GDM1 (cell line): Measurements from ENCODE around the gene LRRK2.
"Not testable (repeated sequence)": the region's sequence is repeated elsewhere in the genome, so short reads cannot be mapped to it uniquely, and the experiment has no call there.

Experiments
- DNase-seq: peaks from one replicate; lab custom pipeline; 2025; lab: John Stamatoyannopoulos, UW

LRRK2 gene

DNA sequence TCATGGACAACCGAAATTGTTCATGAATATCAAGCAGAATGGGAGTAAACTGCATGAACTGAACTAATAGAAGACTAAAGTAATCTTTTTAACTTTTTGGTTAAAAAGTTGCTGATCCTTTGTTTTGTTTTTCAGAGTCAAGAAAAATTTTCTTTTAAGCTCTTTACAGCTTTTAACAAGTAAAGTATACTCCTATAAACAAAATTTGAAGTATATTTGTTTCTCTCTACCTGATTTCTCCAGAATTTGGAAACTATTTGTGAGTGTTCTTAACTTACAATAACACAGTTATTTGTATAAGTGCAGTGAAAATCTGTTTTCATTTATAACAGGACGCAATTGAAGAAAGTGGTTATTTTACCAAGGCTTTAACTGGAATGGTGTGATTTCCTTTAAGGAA, 12.2 kb upstream of the LRRK2 start:
- no peak for DNase-seq

DNA sequence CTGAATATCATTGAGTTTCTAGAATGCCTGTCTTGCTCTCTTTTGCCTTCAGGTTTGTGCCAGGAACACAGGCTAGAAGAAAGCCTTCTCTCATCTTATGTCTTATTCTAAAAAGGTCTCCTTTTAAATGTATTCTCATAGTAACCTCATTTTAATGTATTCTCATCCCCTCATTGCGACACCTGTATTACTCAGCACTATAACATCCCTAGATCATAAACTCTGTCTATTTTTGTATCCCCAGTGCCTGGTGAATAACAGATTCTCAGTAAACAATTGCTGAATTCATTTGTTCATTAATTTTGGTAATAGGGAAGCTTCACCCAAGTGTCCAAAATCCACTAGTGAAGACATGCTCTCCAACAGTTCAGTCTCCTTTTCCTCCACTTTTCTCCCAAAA, 8.8 kb upstream of the LRRK2 start:
- DNase-seq = no peak

DNA sequence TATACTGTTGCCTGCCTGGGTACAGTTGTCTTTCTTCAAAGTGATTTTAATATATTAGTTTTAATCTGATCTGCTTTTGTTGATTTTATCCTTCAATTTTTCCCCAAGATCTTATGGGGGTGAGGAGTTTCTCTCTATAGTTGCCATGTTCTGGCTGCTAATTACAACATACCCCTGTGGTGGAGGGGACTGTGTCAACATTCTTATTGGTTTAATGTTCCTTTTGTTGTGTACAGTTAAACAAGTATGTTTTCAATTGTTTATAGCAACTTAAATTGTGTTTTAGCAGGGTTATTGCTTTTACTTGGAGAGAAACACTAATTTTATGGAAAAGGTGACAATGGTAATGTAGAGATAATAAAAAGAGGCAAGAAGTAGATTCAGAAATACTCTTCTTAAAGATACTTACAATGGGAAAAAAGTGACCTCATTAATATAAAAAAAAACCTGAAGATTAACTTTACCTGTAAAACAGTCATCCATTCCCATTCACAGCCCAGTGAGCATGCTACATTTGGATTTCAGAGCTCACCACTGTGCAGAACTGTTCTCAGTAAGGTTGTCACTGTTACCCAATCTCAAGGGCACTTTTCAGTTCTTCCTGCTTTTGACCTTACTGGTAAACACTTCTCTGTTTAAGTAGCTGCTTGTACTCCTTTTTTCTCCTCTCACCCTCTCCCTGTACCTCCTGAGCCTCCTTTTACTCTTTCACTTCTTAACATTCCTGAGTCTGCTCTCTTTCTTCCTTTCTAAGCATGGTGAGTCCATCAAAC, 8.1 kb upstream of the LRRK2 start:
- DNase-seq = no peak

DNA sequence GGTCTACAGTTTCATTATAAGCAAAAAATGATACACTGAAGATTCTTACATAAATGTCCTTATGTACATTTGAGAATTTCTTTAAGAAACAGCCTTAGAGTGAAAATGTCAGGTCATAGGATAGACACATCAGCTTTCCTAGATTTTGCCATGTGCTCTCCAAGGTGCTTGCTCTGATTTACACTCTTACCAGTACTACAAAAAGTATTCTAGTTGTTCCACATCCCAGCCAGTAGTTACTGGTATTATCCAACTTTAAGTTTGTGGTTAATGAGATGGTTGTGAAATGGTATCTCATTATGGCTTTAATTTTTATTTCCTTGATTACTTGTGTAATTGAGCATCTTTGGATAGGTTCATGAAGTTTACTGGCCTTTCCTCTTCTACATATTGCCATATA, 5.0 kb upstream of the LRRK2 start:
- DNase-seq = no peak

DNA sequence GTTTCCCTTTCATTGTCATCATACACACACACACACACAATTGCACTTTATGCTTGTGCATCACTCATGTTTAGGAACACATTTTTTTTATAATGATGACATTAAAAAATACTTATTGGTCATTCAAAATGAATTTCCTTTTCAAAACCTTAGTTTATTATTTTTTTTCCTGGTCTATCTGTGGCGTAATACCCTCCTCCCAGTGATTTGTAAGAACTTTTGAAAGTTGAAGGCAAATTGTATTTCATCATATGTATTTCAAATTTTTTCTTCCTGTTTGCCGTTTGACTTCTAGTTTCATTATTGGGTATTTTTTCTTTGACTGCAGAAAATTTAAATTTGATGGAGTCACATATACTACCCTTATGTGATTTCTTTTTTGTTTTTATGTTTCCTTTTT, 2.5 kb upstream of the LRRK2 start:
- DNase-seq = no peak

DNA sequence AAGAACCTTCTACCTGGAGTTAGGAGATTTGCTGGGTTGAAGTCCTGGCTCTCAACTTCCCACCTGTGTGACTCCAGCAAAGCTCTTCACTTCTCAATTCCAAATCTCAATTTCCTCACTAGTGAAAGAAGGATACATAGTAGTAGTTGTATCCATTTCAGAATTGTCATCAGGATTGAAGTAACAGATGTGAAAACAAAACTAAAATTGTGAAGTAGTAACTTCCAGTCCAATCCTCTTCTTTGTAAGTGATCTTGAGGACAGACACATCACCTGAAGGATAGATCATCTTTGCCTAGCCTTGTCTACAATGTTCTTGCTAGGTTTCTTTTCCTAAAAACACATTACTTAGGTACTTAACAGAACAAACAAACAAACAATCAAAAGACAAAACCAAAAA, 1.2 kb upstream of the LRRK2 start:
- DNase-seq = no peak

DNA sequence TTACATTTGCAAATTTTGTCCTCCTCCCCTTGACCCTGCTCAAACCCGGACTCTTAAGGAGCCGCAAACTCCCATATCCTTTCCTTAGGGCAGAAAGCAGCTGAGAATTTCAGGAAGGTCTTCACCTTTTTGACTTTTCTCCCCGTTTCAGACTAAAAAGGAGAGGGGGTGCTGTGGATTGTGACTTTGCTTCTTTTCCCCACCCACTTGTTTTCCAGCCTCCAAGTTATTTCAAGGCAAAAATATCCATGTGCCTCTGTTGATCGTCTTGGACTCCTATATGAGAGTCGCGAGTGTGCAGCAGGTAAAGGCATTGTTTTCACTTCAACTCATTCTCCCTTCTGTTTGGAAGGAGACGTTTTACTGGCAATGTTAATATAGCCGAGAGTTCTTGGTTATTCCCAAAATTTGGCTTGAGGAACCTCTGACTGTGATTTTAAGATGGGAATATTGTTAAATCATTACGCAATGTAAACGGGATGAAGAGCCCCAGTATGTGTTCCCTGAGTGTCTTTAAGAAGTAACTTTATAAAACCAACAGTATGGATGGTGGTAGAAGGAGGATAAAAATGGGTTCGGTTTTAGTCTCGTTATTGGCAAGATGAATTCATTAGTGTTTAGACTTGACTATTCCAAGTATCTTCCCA, 663 bp downstream of the LRRK2 start:
- no peak for DNase-seq

DNA sequence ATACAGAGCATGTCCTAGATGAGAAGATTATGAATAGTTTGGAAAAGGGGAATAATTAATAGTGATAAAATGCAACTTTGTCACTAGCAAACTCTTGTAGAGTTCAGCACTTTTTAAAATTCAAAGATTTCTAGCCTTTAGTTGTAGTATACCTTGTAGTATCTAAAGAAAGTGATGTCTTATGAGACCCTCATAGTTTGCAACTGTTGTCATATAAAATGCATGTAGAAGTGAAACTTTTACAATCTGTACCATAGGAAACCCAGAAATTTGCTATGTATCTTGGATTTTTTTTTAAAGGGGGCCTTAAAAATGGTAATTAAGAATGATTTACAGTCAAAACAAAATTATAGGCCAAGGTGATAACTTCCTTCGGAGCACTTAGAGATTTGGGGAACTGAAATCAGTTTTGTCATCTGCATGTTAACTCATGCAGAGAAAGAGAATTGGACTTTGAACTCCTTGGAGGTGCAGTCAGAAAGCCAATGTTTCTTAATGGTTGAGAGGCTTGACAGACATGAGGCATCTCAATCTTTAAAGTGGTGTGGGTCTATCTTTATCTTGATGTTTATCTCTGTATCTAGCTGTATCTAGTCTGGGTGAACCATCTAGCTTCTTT, 1.3 kb downstream of the LRRK2 start:
- DNase-seq = no peak

DNA sequence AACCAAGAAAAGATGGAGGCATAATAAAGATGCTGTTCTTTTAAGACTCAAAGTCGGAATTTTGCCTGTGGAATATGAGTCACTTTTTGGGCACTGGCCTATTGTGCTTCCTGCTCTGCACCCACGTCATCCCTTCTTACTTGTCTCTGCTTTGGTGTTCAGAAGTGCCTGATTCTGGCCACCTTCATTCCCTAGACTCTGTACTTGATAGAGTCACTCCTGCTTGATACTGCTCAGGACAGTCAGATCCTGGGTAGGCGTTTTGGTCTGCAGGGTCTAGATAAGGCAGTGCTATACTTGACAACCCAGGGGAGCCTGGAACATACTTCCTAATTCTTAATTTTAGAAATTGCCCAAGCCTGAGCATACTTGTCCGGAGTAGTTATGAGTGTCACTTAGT, 1.9 kb downstream of the LRRK2 start:
- DNase-seq = no peak

DNA sequence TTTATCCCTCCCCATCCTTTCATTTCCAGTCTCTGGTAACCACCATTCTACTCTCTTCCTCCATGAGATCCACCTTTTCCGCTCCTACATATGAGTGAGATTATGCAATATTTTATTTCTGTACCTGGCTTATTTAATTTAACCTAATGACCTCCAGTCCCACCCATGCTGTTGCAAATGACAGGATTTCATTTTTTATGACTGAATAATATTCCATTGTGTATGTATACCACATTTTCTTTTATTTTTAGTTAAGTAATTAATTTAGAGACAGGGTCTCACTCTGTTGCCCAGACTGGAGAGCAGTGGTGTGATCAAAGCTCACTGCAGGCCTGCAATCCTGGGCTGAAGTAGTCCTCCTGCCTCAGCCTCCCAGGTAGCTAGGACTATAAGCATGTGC, 2.6 kb downstream of the LRRK2 start:
- DNase-seq = no peak

DNA sequence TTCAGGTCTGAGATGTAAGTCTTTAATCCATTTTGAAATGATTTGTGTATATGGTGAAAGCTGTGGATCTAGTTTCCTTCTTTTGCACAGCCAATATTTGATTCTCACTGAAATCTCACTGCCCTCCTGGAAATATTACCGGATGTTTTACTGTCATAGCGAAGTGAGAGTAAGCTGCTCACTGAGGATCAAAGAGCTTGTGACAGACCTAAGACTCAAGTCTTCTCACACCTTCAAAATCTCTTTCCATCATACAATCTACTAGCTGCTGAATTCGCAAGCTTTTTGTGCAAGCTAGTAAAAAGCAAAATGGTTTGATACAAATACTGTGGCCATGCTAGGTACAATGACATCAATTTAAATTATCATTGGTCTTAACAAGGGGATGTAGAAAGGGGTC, 3.9 kb downstream of the LRRK2 start:
- no peak for DNase-seq

DNA sequence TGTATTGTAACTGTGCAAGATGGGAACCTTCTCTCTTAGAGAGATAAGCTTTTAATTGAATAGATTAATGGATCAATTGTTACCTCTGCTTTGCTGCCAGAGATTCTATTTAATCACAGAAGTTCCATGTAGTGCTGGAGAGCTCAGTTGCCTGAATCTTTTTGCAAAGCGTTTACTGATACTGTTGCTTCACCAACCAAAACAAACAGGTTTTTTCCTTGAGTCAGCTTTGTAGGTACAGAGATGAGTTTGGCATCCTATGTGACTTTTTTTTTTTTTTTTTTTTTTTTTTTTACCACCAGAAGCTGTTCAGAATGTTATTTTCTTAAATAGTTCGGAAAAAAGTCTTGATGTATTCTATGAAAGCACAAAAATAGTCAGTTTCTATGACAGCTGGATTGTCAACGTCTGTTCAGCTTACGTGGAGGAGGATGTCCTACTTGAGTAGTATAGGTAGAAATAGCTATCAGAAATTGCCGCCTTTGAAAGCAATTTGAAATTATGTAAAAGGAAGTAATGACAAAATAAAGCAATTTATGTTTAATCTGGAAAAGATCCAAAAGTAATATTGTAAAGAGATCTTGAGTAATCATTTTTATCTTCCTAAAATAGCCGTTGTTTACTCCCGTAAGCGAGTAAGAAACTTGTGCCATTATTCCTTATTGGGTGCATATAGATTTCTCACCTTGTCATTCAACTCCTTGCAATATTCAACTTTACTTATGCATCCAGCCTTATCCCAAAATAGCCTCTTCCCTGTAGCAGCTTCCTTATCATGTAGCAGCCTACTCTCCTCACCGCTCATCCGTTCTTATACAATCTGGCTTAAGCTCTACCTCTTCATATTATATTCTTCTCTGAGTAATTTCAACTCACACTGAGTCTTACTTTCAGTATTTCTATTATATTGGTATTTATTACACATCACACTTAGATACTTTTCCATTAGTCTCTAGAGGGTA, 5.2 kb downstream of the LRRK2 start:
- DNase-seq = no peak

DNA sequence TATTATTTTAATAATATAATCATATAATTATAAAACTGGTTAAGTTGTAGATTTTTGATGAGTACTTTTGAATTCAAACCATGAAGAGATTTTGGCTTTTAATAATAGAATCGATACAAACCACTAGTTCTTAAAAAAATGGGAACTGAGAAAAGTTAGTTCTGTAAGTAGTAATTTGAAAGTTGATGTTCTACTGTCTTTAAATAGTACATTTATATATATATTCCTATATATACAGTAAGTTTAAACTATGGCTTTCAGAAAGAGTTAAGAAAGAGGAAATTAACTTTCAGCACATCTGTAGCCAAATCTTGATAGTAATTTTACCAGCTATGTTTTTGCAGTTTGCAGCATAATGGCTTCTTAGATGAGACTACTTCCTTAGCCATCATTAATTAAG, 7.8 kb downstream of the LRRK2 start:
- DNase-seq = no peak

DNA sequence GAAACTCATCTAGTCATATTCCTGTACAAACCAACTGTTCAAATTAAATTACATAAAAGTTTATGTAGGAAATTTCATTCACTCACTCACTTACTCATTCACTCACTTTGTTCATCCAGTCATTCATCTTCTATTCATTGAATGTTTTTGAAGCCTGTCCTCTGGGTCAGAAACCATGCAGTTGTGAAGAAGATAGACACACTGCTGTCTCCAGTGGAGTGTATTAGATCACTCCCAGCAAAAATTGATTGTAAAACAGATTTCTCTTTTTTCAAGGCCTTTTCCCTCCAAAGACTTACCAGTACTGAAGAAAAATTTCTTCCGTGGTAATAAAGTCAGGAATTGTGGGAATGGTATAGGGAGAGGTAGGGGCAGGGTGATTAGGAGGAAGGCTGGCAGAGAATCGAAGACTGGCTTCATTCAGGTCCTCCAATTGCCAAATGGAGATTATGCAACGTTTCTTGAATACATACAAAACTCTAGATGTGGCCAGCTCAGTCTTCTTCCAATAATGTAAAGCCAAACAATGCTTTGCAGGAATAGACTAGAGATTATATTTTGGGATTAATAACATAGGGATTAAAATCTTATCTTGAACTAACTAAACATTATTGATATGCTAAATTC, 9.1 kb downstream of the LRRK2 start:
- DNase-seq = no peak

DNA sequence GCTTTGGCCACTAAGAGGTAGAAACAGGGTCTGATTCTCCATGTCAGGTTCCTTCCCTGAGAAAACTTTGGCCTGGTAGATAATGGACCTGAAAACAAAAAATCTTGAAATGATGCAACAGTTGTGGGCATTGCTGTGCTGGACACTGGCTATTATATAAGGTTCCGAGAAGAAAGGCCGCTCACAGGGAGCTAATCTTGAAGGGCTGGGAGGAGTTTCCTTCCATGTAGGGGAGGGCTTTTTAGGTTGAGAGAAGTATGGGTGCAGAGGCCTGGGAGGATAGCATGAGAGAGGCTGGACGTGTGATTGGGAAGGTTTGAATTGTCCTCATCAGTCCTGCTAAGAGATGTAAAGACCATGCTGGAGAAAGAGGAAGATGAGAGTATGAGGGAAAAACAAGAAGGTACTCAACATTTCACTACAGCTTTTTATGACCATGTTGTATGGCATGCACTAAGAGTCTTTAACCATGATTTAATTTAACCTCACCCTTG, 11.6 kb downstream of the LRRK2 start:
- DNase-seq = no peak

DNA sequence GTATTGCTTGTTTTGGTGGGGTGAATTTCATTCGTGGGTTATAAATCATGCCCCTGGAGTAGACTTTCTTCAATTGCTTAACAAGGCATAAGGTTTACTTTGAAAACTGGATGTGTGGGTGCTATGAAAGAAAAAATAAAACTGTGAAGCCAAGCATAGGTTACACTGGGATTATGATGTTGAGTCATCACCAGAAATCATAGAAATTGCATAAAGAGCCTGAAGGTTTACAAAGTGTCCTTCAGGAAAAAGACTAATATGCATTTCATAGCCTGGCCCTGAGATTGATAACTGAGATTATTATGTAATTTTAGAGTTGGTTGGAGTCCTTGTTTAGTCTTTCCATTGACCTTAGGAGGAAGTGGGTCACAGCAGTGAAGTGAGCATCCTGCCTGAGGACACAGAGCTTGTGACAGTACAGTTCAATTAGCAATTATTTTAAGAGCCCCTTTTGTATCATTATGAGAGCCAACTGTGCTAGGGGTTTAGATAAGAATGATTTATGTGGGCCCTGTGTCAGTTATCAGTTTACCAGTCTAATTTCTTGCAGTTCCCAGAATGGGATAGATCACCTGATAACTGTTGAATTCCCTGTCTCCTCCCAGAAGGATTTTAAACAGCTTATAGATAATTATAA, 13.6 kb downstream of the LRRK2 start:
- DNase-seq = no peak

DNA sequence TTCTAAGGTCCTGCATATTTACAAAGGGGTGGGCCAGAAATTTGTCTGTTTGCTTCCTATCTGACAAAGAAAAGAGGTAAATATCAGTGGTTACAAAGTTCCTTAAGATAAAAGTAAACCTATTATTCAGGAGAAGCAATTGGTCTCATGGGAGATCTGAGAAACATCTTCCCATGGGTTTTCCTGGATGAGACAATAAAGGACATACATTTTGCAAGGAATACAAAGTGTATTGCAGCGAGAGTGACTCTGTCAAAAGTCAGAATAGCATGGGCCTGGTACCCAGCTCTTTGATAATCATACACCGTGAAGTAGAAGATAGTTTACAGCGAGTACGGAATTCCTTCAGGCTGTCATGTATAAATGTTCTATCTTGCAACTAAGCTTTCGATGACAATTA, 14.2 kb downstream of the LRRK2 start:
- no peak for DNase-seq

DNA sequence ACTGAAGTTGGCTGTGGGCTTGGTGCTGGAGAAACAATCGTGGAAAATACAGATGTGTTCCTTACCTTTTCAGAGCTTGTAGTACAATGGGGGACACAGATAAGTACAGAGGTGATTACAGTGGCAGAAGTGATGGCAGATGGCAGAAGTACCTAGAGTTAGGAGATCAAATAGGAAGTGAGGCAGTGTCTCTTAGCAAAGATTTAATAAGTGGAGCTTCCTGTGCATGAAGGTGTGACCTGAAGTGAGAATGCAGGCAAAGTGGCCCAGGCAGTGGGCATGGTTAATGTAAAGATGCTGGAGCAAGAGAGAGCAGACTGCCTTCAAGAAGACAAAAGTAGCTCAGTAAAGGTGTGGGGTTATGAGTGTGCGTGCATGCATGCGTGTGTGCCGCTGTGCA, 16.0 kb downstream of the LRRK2 start:
- no peak for DNase-seq

DNA sequence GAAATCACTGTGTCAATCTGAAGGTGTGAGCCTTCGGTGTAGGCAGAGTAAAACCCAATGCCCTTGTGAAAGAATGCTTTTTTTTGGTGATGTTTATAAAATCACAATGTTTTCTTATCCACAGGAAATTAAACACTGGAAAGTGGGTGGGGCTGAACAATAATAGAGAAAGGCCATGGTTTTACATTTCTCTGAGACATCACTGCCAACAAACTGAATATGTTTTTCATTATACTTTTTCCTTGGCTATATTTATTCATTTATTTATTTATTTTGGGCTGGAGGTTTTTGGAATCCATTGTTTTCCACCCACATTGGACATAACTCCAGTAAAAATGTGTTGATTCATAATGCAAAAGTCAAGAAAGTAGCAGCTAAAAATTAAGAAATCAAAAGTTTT, 16.9 kb downstream of the LRRK2 start:
- DNase-seq = no peak

DNA sequence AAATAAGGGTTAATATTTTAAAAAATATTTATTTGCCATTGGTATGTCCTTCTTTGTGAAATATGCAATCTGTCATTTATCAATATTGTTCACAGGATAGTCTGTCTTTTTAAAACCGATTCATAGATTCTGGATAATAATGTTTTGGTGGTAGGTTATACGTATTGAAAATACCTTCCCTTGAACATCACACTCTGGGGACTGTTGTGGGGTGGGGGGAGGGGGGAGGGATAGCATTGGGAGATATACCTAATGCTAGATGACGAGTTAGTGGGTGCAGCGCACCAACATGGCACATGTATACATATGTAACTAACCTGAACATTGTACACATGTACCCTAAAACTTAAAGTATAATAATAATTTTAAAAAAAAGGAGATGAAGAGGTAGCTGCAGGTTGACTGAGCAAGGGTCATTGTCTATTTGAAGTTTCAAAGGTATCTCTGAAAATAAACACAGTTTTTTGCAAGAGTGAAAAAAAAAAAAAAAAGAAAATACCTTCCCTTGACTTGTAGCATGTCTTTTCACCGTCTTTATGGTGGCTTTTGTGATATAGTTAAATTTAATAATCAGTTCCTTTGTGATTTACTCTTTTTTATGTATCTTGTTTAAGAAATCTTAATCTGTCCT, 19.8 kb downstream of the LRRK2 start:
- DNase-seq = not testable (repeated sequence)

DNA sequence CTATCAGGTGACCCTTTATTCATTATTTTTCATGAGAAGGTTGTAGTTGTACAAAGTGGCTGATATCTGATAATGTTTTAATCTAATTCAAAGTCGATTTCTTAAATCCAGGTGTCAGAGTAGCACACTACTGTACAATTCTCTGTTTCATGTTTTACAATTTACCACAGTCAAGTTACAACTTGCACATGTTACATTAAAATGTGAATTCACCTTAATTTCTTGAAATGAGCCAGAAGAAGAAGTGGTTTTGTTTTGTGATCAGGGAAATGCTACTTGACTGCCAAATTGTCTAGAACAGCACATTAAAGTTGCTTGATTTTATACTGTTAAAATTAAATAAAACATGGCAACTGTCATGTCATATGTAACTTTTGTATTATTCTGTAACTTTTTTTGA, 23.2 kb downstream of the LRRK2 start:
- DNase-seq = no peak
